Endothelial cell of umbilical vein (primary cell): ENCODE data around the gene ZFR. TPM values are rescaled to one million over a fixed set of nuclear protein-coding genes. Genes with fewer than 3 reads are reported as not detected.

ENCODE experiments used
- BruUV-seq: library from RNA; stranded (reverse); fragments of 400-500 nt; replicated peaks from 2 replicates; lab custom pipeline; 2021; lab: Mats Ljungman, UMichigan
- CTCF ChIA-PET: fragments of 300-600, 350-600 bp; sonication (Branson Sonifier 250); formaldehyde crosslinking; loops from one replicate; lab custom pipeline; 2021; ENCODE audit warnings: antibody characterized with exemption, inconsistent platforms; lab: Charles Lee
- POLR2A ChIA-PET: fragments of 300-600, 350-600 bp; sonication (Branson Sonifier 250); formaldehyde crosslinking; loops from one replicate; lab custom pipeline; 2021; ENCODE audit warnings: antibody characterized with exemption, inconsistent platforms; lab: Charles Lee
- DNase-seq: peaks from one replicate; pipeline ENCODE4 v3.0.0-alpha.2; 2011; ENCODE audit warnings: low read depth, low spot score
- FAIRE-seq: peaks from 2 replicates; lab custom pipeline; 2011; peaks lifted over from hg19 to GRCh38; lab: Jason Lieb, UNC
- H2AFZ ChIP-seq: 2 replicates; pipeline ENCODE4 v1.6.0; 2012; ENCODE audit warnings: low read depth, low read length, control low read depth, inconsistent platforms
- H3K27ac ChIP-seq: 2 replicates; pipeline ENCODE4 v1.5.1; 2011; ENCODE audit warnings: low read depth, mild to moderate bottlenecking, control low read depth, low read length, moderate library complexity; ENCODE audit not compliant: insufficient read depth
- H3K27me3 ChIP-seq, 2 experiments: 2 replicates each; pipeline versions ENCODE4 v1.6.0 to v1.6.1; 2011; ENCODE audit warnings: low read length in 2 of 2, mixed read lengths in 1 of 2; ENCODE audit not compliant: control insufficient read depth in 2 of 2, insufficient read depth in 2 of 2
- H3K36me3 ChIP-seq, 2 experiments: 2 replicates in 1 of 2; 3 replicates in 1 of 2; pipeline ENCODE4 v1.5.1; 2011; ENCODE audit warnings: low read length in 2 of 2, mild to moderate bottlenecking in 1 of 2, moderate library complexity in 1 of 2; ENCODE audit not compliant: control insufficient read depth in 2 of 2, insufficient read depth in 2 of 2; ENCODE audit errors: extremely low read depth in 1 of 2
- H3K4me1 ChIP-seq: 3 replicates; pipeline ENCODE4 v1.5.1; 2011; ENCODE audit warnings: mild to moderate bottlenecking, low read length; ENCODE audit not compliant: control insufficient read depth, insufficient read depth; ENCODE audit errors: extremely low read depth
- H3K4me2 ChIP-seq: 2 replicates; pipeline ENCODE4 v1.6.1; 2011; ENCODE audit warnings: low read length, control low read depth, mixed read lengths; ENCODE audit not compliant: insufficient read depth
- H3K4me3 ChIP-seq, 3 experiments: fragments of 200-600 bp in 1 of 3; sonication (generic), shearing (Covaris generic) in 1 of 3; replicated peaks in 1 of 3; 2 replicates each; pipeline ENCODE4 v1.5.1; 2011 to 2016; ENCODE audit warnings: control low read depth in 3 of 3, low read length in 3 of 3, mild to moderate bottlenecking in 2 of 3, inconsistent platforms in 1 of 3, low read depth in 1 of 3, moderate library complexity in 1 of 3; ENCODE audit not compliant: insufficient read depth in 1 of 3
- H3K79me2 ChIP-seq: 2 replicates; pipeline ENCODE4 v1.6.0; 2012; ENCODE audit warnings: low read length, inconsistent platforms; ENCODE audit not compliant: control insufficient read depth, insufficient read depth
- H3K9ac ChIP-seq: replicated peaks from 2 replicates; pipeline ENCODE3; 2011; ENCODE audit warnings: low read length, control low read depth; ENCODE audit not compliant: insufficient read depth; ENCODE audit errors: extremely low read depth
- H3K9me1 ChIP-seq: replicated peaks from 3 replicates; pipeline ENCODE4 v1.6.0; 2011; ENCODE audit warnings: mild to moderate bottlenecking, low read length; ENCODE audit not compliant: control insufficient read depth, insufficient read depth; ENCODE audit errors: extremely low read depth
- H3K9me3 ChIP-seq: replicated peaks from 2 replicates; pipeline ENCODE4 v1.5.1; 2012; ENCODE audit warnings: low read length, inconsistent platforms; ENCODE audit not compliant: control insufficient read depth, insufficient read depth
- H4K20me1 ChIP-seq: replicated peaks from 2 replicates; pipeline ENCODE3; 2011; ENCODE audit warnings: mild to moderate bottlenecking, low read length; ENCODE audit not compliant: control insufficient read depth, insufficient read depth; ENCODE audit errors: extremely low read depth
- EZH2 ChIP-seq: IDR thresholded peaks from 2 replicates; pipeline ENCODE4 v1.6.1; 2012; ENCODE audit warnings: borderline replicate concordance, low read depth, mild to moderate bottlenecking, moderate library complexity, low read length, inconsistent platforms; ENCODE audit not compliant: severe bottlenecking
- FOS ChIP-seq: IDR thresholded peaks from 2 replicates; pipeline ENCODE4 v1.6.1; 2011; ENCODE audit warnings: mild to moderate bottlenecking, low read length, moderate library complexity, borderline replicate concordance; ENCODE audit not compliant: insufficient read depth
- JUN ChIP-seq: IDR thresholded peaks from 2 replicates; pipeline ENCODE4 v1.6.1; 2011; ENCODE audit warnings: borderline replicate concordance, low read depth; ENCODE audit not compliant: insufficient read length, insufficient read depth
- MYC ChIP-seq: IDR thresholded peaks from one replicate; pipeline ENCODE4 v1.6.1; 2011; ENCODE audit warnings: mild to moderate bottlenecking, low read depth, low read length
- POLR2AphosphoS5 ChIP-seq: IDR thresholded peaks from 2 replicates; pipeline ENCODE4 v1.6.1; 2012; ENCODE audit warnings: low read depth, mild to moderate bottlenecking, control low read depth, low read length, moderate library complexity; ENCODE audit not compliant: insufficient read depth
- dilution Hi-C: fragments of 300-500 bp; cut with MboI; formaldehyde crosslinking; loops from one replicate; pipeline ENCODE4 v1.15.0; 2019; ENCODE audit warnings: low sequenced_read_pairs; ENCODE audit not compliant: extremely low pct_ligation_motif_present
- intact Hi-C: fragments of 100-400 bp; cut with micrococcal nuclease; formaldehyde crosslinking; loops from one replicate; pipeline ENCODE4 v1.10.0; 2022
- polyA plus RNA-seq, 4 experiments: library from polyadenylated mRNA; depleted of rRNA in 3 of 4; stranded (reverse) in 3 of 4; unstranded in 1 of 4; fragments of >200 nt; gene quantifications; 2 replicates each; pipeline versions ENCODE4 v1.2.1 to v1.2.3, GENCODE V29; 2011 to 2012; ENCODE audit warnings: missing spikeins in 1 of 4
- total RNA-seq: library from RNA; stranded (reverse); gene quantifications from 2 replicates; pipeline ENCODE4 v1.2.3, GENCODE V29; 2021
- TF ChIP-seq, protein P1 (sequence below), 2 donors: IDR thresholded peaks; 1 replicate in 1 of 2; 2 replicates in 1 of 2; pipeline ENCODE4 v1.5.1; 2011; ENCODE audit warnings: low read length in 2 of 2, mild to moderate bottlenecking in 2 of 2, moderate library complexity in 2 of 2, control low read depth in 1 of 2, inconsistent platforms in 1 of 2, low read depth in 1 of 2; ENCODE audit not compliant: insufficient read depth in 1 of 2; ENCODE audit errors: extremely low read depth in 1 of 2

Gene ZFR
- total and polyA plus RNA-seq, 2 donors (not counting 3 experiments of a cell fraction or from before 2014, with no cell fraction given) = 60.1 to 79.4 TPM

GRCh38 chr5:32387841-32388240 lies 56.7 kb downstream of the ZFR start:
- FAIRE-seq (no peak), DNase-seq (no peak)
- TF ChIP-seq, protein P1, sequence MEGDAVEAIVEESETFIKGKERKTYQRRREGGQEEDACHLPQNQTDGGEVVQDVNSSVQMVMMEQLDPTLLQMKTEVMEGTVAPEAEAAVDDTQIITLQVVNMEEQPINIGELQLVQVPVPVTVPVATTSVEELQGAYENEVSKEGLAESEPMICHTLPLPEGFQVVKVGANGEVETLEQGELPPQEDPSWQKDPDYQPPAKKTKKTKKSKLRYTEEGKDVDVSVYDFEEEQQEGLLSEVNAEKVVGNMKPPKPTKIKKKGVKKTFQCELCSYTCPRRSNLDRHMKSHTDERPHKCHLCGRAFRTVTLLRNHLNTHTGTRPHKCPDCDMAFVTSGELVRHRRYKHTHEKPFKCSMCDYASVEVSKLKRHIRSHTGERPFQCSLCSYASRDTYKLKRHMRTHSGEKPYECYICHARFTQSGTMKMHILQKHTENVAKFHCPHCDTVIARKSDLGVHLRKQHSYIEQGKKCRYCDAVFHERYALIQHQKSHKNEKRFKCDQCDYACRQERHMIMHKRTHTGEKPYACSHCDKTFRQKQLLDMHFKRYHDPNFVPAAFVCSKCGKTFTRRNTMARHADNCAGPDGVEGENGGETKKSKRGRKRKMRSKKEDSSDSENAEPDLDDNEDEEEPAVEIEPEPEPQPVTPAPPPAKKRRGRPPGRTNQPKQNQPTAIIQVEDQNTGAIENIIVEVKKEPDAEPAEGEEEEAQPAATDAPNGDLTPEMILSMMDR (IDR thresholded peaks at IDR 0.05; ENCODE audit: extremely low read depth in 1 of 2, insufficient read depth in 1 of 2, low read depth in 1 of 2, low read length in 2 of 2) = no peak
- TF ChIP-seq JUN (no peak), POLR2AphosphoS5 (no peak), MYC (no peak), EZH2 (no peak), FOS (no peak)
- Histone ChIP-seq H2AFZ (no peak overlapping the region), H3K36me3 (peaks cover 10 to 40% of the 10 kb centered on the region in 2 experiments), H3K4me2 (no peak overlapping the region), H3K27ac (no peak overlapping the region), H3K9ac (no peak overlapping the region), H3K4me3 (no peak overlapping the region), H3K9me1 (no peaks in the 10 kb centered on the region), H3K4me1 (no peaks in the 10 kb centered on the region), H3K79me2 (no peaks in the 10 kb centered on the region), H3K27me3 (no peaks in the 10 kb centered on the region), H3K9me3 (no peaks in the 10 kb centered on the region), H4K20me1 (no peaks in the 10 kb centered on the region)
- intact Hi-C loops (no loop called here), dilution Hi-C loops (no loop called here)
- BruUV-seq = no TSS peak
- ChIA-PET CTCF (interaction anchor here (1.2 to 1.6 kb wide), 4 partner anchors 10 to 156 kb away, joined by 3 to 4 read pairs (median 4); no protein-coding TSS in a partner anchor), POLR2A (no interaction called here)
